Measurements from ENCODE around the gene TOMM5. TPM values are rescaled to one million over a fixed set of nuclear protein-coding genes. Genes with fewer than 3 reads are reported as not detected.

The TOMM5 gene
- polyA plus RNA-seq, 4 donors: 110 to 138 (median 124) TPM

Other genes with a start within 250 kb of the TOMM5 start
- gene GRHPR, start 169.9 kb downstream of the TOMM5 start, polyA plus RNA-seq (ENCODE audit: insufficient read length in 4 of 4): 100 to 1,000 TPM; 138 to 156 (median 147) TPM
- gene ZBTB5, start 127.1 kb downstream of the TOMM5 start, polyA plus RNA-seq (ENCODE audit: insufficient read length in 4 of 4): 10 to 100 TPM; 29.5 to 32.0 (median 31.6) TPM
- gene POLR1E, start 106.6 kb downstream of the TOMM5 start, polyA plus RNA-seq (ENCODE audit: insufficient read length in 4 of 4): 10 to 100 TPM; 23.0 to 26.0 (median 23.7) TPM
- gene FBXO10, start 16.2 kb downstream of the TOMM5 start, polyA plus RNA-seq (ENCODE audit: insufficient read length in 4 of 4): 10 to 100 TPM; 11.7 to 19.8 (median 15.1) TPM
- 1 to 10 TPM in 1 of 4 donors, under 1 TPM in 3; 0.72 to 1.3 (median 0.88) TPM for gene FRMPD1, start 58.4 kb upstream of the TOMM5 start, polyA plus RNA-seq (ENCODE audit: insufficient read length in 4 of 4)
- 10 to 100 TPM; 12.2 to 30.2 (median 18.2) TPM for gene TRMT10B, start 161.2 kb upstream of the TOMM5 start, polyA plus RNA-seq (ENCODE audit: insufficient read length in 4 of 4)
- 10 to 100 TPM; 34.5 to 48.9 (median 41.2) TPM for gene EXOSC3, start 192.5 kb upstream of the TOMM5 start, polyA plus RNA-seq (ENCODE audit: insufficient read length in 4 of 4)
- 10 to 100 TPM; 27.3 to 37.3 (median 35.7) TPM for gene DCAF10, start 208.2 kb upstream of the TOMM5 start, polyA plus RNA-seq (ENCODE audit: insufficient read length in 4 of 4)

All from left renal cortex interstitium (tissue), 4 donors.